ENCODE results near the gene DAPK2.

The DAPK2 gene

GRCh38 chr15:63973212-63974009 lies 72.9 kb downstream of the DAPK2 start:
- Histone ChIP-seq H3K23ac (ENCODE audit: low read length in 2 of 2) (no peak overlapping the region), H2AK5ac (ENCODE audit: low read length, severe bottlenecking) (no peak overlapping the region), H3K27me3 (ENCODE audit: control insufficient read depth in 1 of 2, insufficient read depth in 1 of 2, low read length in 2 of 2) (no peaks in the 10 kb centered on the region), H3K9me3 (ENCODE audit: control insufficient read depth, low read length) (no peaks in the 10 kb centered on the region), H2BK12ac (ENCODE audit: low read length in 2 of 2) (no peak overlapping the region), H3K9ac (ENCODE audit: low read length) (no peak overlapping the region), H3K4ac (ENCODE audit: low read depth in 1 of 2, low read length in 2 of 2) (no peak overlapping the region), H3K14ac (ENCODE audit: low read length in 2 of 2) (no peak overlapping the region), H4K8ac (ENCODE audit: low read length) (no peak overlapping the region), H3K4me3 (ENCODE audit: insufficient read depth in 1 of 2, low read depth in 1 of 2, low read length in 2 of 2) (no peak overlapping the region), H3K27ac (ENCODE audit: low read length, poor library complexity, severe bottlenecking) (no peak overlapping the region), H2BK15ac (ENCODE audit: low read depth, poor library complexity, severe bottlenecking) (no peak overlapping the region), H4K91ac (ENCODE audit: low read length) (no peak overlapping the region), H2AFZ (ENCODE audit: low read depth, low read length) (no peak overlapping the region), H3K79me1 (replicated peaks; ENCODE audit: low read length, poor library complexity, severe bottlenecking) (no peaks in the 10 kb centered on the region), H2BK120ac (ENCODE audit: low read depth, low read length) (no peak overlapping the region), H3K4me1 (ENCODE audit: control insufficient read depth, insufficient read depth, low read depth, low read length) (peaks cover 4% of the 10 kb centered on the region), H2BK5ac (ENCODE audit: low read depth, low read length, poor library complexity, severe bottlenecking) (no peak overlapping the region), H3K4me2 (ENCODE audit: low read length, poor library complexity, severe bottlenecking) (no peak overlapping the region), H3K36me3 (ENCODE audit: control insufficient read depth in 1 of 2, insufficient read depth in 2 of 2, low read depth in 1 of 2, low read length in 2 of 2) (no peaks in the 10 kb centered on the region), H3K18ac (ENCODE audit: low read depth in 1 of 2, low read length in 2 of 2) (no peak overlapping the region)
- WGBS = 50% methylated on average over 2 of the region's 2 CpGs
- no peak for DNase-seq

- no peak overlapping the region for H3K14ac ChIP-seq (ENCODE audit: low read length in 2 of 2)
- no peak overlapping the region for H2AFZ ChIP-seq (ENCODE audit: low read depth, low read length)
- H2AK5ac ChIP-seq (ENCODE audit: low read length, severe bottlenecking) = no peak overlapping the region
- H3K4me1 ChIP-seq (ENCODE audit: control insufficient read depth, insufficient read depth, low read depth, low read length) = peaks cover 4% of the 10 kb centered on the region
- no peak overlapping the region for H3K4me3 ChIP-seq (ENCODE audit: insufficient read depth in 1 of 2, low read depth in 1 of 2, low read length in 2 of 2)
- no peak overlapping the region for H3K18ac ChIP-seq (ENCODE audit: low read depth in 1 of 2, low read length in 2 of 2)
- H4K8ac ChIP-seq (ENCODE audit: low read length) = no peak overlapping the region
- no peak overlapping the region for H3K23ac ChIP-seq (ENCODE audit: low read length in 2 of 2)
- H3K9ac ChIP-seq (ENCODE audit: low read length) = no peak overlapping the region
- no peaks in the 10 kb centered on the region for H3K9me3 ChIP-seq (ENCODE audit: control insufficient read depth, low read length)
- H3K4ac ChIP-seq (ENCODE audit: low read depth in 1 of 2, low read length in 2 of 2) = no peak overlapping the region
- no peaks in the 10 kb centered on the region for H3K27me3 ChIP-seq (ENCODE audit: control insufficient read depth in 1 of 2, insufficient read depth in 1 of 2, low read length in 2 of 2)
- no peak overlapping the region for H4K91ac ChIP-seq (ENCODE audit: low read length)
- H3K4me2 ChIP-seq (ENCODE audit: low read length, poor library complexity, severe bottlenecking) = no peak overlapping the region
- H2BK120ac ChIP-seq (ENCODE audit: low read depth, low read length) = no peak overlapping the region
- WGBS = 80% methylated on average over 1 of the region's 1 CpG
- H2BK12ac ChIP-seq (ENCODE audit: low read length in 2 of 2) = no peak overlapping the region
- DNase-seq = no peak
- H3K79me1 ChIP-seq (replicated peaks; ENCODE audit: low read length, poor library complexity, severe bottlenecking) = no peaks in the 10 kb centered on the region
- no peak overlapping the region for H2BK15ac ChIP-seq (ENCODE audit: low read depth, poor library complexity, severe bottlenecking)
- no peak overlapping the region for H2BK5ac ChIP-seq (ENCODE audit: low read depth, low read length, poor library complexity, severe bottlenecking)
- H3K27ac ChIP-seq (ENCODE audit: low read length, poor library complexity, severe bottlenecking) = no peak overlapping the region
- no peaks in the 10 kb centered on the region for H3K36me3 ChIP-seq (ENCODE audit: control insufficient read depth in 1 of 2, insufficient read depth in 2 of 2, low read depth in 1 of 2, low read length in 2 of 2)
Measured at GRCh38 chr15:63972801-63973200, 73.5 kb downstream of the DAPK2 start.

- H2BK12ac ChIP-seq (ENCODE audit: low read length in 2 of 2) = no peak overlapping the region
- H2AK5ac ChIP-seq (ENCODE audit: low read length, severe bottlenecking) = no peak overlapping the region
- no peak overlapping the region for H3K18ac ChIP-seq (ENCODE audit: low read depth in 1 of 2, low read length in 2 of 2)
- no peak overlapping the region for H2BK5ac ChIP-seq (ENCODE audit: low read depth, low read length, poor library complexity, severe bottlenecking)
- no peak overlapping the region for H2BK120ac ChIP-seq (ENCODE audit: low read depth, low read length)
- no peak overlapping the region for H3K27ac ChIP-seq (ENCODE audit: low read length, poor library complexity, severe bottlenecking)
- no peaks in the 10 kb centered on the region for H3K9me3 ChIP-seq (ENCODE audit: control insufficient read depth, low read length)
- H4K91ac ChIP-seq (ENCODE audit: low read length) = no peak overlapping the region
- H3K4me3 ChIP-seq (ENCODE audit: insufficient read depth in 1 of 2, low read depth in 1 of 2, low read length in 2 of 2) = no peak overlapping the region
- no peak overlapping the region for H3K9ac ChIP-seq (ENCODE audit: low read length)
- H3K4me1 ChIP-seq (ENCODE audit: control insufficient read depth, insufficient read depth, low read depth, low read length) = peaks cover 4% of the 10 kb centered on the region
- H2AFZ ChIP-seq (ENCODE audit: low read depth, low read length) = no peak overlapping the region
- no peak overlapping the region for H4K8ac ChIP-seq (ENCODE audit: low read length)
- no peak overlapping the region for H3K14ac ChIP-seq (ENCODE audit: low read length in 2 of 2)
- WGBS = 100% methylated on average over 1 of the region's 1 CpG
- H3K27me3 ChIP-seq (ENCODE audit: control insufficient read depth in 1 of 2, insufficient read depth in 1 of 2, low read length in 2 of 2) = no peaks in the 10 kb centered on the region
- H3K79me1 ChIP-seq (replicated peaks; ENCODE audit: low read length, poor library complexity, severe bottlenecking) = no peaks in the 10 kb centered on the region
- no peak overlapping the region for H3K4ac ChIP-seq (ENCODE audit: low read depth in 1 of 2, low read length in 2 of 2)
- H3K36me3 ChIP-seq (ENCODE audit: control insufficient read depth in 1 of 2, insufficient read depth in 2 of 2, low read depth in 1 of 2, low read length in 2 of 2) = no peaks in the 10 kb centered on the region
- no peak overlapping the region for H2BK15ac ChIP-seq (ENCODE audit: low read depth, poor library complexity, severe bottlenecking)
- no peak overlapping the region for H3K23ac ChIP-seq (ENCODE audit: low read length in 2 of 2)
- H3K4me2 ChIP-seq (ENCODE audit: low read length, poor library complexity, severe bottlenecking) = no peak overlapping the region
- DNase-seq = no peak
Measured at GRCh38 chr15:63971904-63972303, 74.4 kb downstream of the DAPK2 start.

GRCh38 chr15:63971427-63971805 lies 74.9 kb downstream of the DAPK2 start:
- Histone ChIP-seq H4K91ac (ENCODE audit: low read length) (no peak overlapping the region), H3K79me1 (replicated peaks; ENCODE audit: low read length, poor library complexity, severe bottlenecking) (no peaks in the 10 kb centered on the region), H2AK5ac (ENCODE audit: low read length, severe bottlenecking) (no peak overlapping the region), H3K23ac (ENCODE audit: low read length in 2 of 2) (no peak overlapping the region), H3K4ac (ENCODE audit: low read depth in 1 of 2, low read length in 2 of 2) (no peak overlapping the region), H2BK12ac (ENCODE audit: low read length in 2 of 2) (no peak overlapping the region), H3K27ac (ENCODE audit: low read length, poor library complexity, severe bottlenecking) (no peak overlapping the region), H3K4me2 (ENCODE audit: low read length, poor library complexity, severe bottlenecking) (no peak overlapping the region), H3K27me3 (ENCODE audit: control insufficient read depth in 1 of 2, insufficient read depth in 1 of 2, low read length in 2 of 2) (no peaks in the 10 kb centered on the region), H3K36me3 (ENCODE audit: control insufficient read depth in 1 of 2, insufficient read depth in 2 of 2, low read depth in 1 of 2, low read length in 2 of 2) (peaks cover 0 to 2% of the 10 kb centered on the region in 2 experiments), H3K14ac (ENCODE audit: low read length in 2 of 2) (no peak overlapping the region), H4K8ac (ENCODE audit: low read length) (no peak overlapping the region), H2BK5ac (ENCODE audit: low read depth, low read length, poor library complexity, severe bottlenecking) (no peak overlapping the region), H3K18ac (ENCODE audit: low read depth in 1 of 2, low read length in 2 of 2) (no peak overlapping the region), H2AFZ (ENCODE audit: low read depth, low read length) (no peak overlapping the region), H3K9me3 (ENCODE audit: control insufficient read depth, low read length) (no peaks in the 10 kb centered on the region), H3K9ac (ENCODE audit: low read length) (no peak overlapping the region), H2BK120ac (ENCODE audit: low read depth, low read length) (no peak overlapping the region), H3K4me3 (ENCODE audit: insufficient read depth in 1 of 2, low read depth in 1 of 2, low read length in 2 of 2) (no peak overlapping the region), H3K4me1 (ENCODE audit: control insufficient read depth, insufficient read depth, low read depth, low read length) (peaks cover 4% of the 10 kb centered on the region), H2BK15ac (ENCODE audit: low read depth, poor library complexity, severe bottlenecking) (no peak overlapping the region)
- 28% methylated on average over 2 of the region's 2 CpGs for WGBS
- no peak for DNase-seq
